H1 (cell line): ENCODE data around the gene SCYGR7. TPM values are rescaled to one million over a fixed set of nuclear protein-coding genes. Genes with fewer than 3 reads are reported as not detected.

Experiments
- CTCF ChIA-PET: fragments of 300-600 bp; sonication (Branson Sonifier 250); formaldehyde crosslinking; loops from one replicate; lab custom pipeline; 2021; ENCODE audit not compliant: partially characterized antibody; lab: Charles Lee
- POLR2A ChIA-PET: fragments of 300-600 bp; sonication (Branson Sonifier 250); formaldehyde crosslinking; loops from one replicate; lab custom pipeline; 2021; ENCODE audit warnings: inconsistent platforms; ENCODE audit not compliant: partially characterized antibody; lab: Charles Lee
- DNase-seq, 2 experiments: peaks; one replicate each; pipeline versions ENCODE4 v3.0.0 to v3.0.0-alpha.2; 2010 to 2022; ENCODE audit warnings: low spot score in 2 of 2, low read depth in 1 of 2, mixed read lengths in 1 of 2
- FAIRE-seq: peaks from 2 replicates; lab custom pipeline; 2011; peaks lifted over from hg19 to GRCh38; lab: Jason Lieb, UNC
- H2AFZ ChIP-seq: 2 replicates; pipeline ENCODE4 v1.8.1; 2012; ENCODE audit warnings: low read length, inconsistent platforms
- H2AK5ac ChIP-seq: 2 replicates; pipeline ENCODE4 v1.6.1; 2013; ENCODE audit warnings: low read depth, low read length
- H2BK120ac ChIP-seq: replicated peaks from 2 replicates; pipeline ENCODE3; 2013; ENCODE audit warnings: low read depth, low read length, inconsistent platforms
- H2BK12ac ChIP-seq: 2 replicates; pipeline ENCODE4 v1.6.1; 2013; ENCODE audit warnings: low read depth, low read length
- H2BK15ac ChIP-seq: 2 replicates; pipeline ENCODE4 v1.6.1; 2013; ENCODE audit warnings: low read length
- H2BK20ac ChIP-seq: 2 replicates; pipeline ENCODE4 v1.6.1; 2013; ENCODE audit warnings: low read length
- H2BK5ac ChIP-seq: 2 replicates; pipeline ENCODE4 v1.6.1; 2013; ENCODE audit warnings: low read depth, low read length
- H3K14ac ChIP-seq: 2 replicates; pipeline ENCODE4 v1.6.1; 2013; ENCODE audit warnings: inconsistent platforms; ENCODE audit not compliant: insufficient read length
- H3K18ac ChIP-seq: 2 replicates; pipeline ENCODE4 v1.6.1; 2013; ENCODE audit warnings: low read length; ENCODE audit errors: extremely low read depth
- H3K23ac ChIP-seq: 2 replicates; pipeline ENCODE4 v1.6.1; 2013; ENCODE audit warnings: inconsistent platforms; ENCODE audit not compliant: insufficient read length
- H3K23me2 ChIP-seq: 2 replicates; pipeline ENCODE4 v1.6.1; 2013; ENCODE audit warnings: low read depth, low read length
- H3K27ac ChIP-seq: 2 replicates; pipeline ENCODE4 v1.6.1; 2011; ENCODE audit warnings: low read depth, low read length, inconsistent platforms
- H3K27me3 ChIP-seq, 4 experiments: replicated peaks in 1 of 4; 1 replicate in 1 of 4; 2 replicates in 3 of 4; pipeline versions ENCODE4 v1.6.1 to v1.8.1; 2011 to 2013; ENCODE audit warnings: low read length in 3 of 4, mild to moderate bottlenecking in 3 of 4, inconsistent platforms in 2 of 4, mixed read lengths in 2 of 4, moderate library complexity in 1 of 4; ENCODE audit not compliant: control insufficient read depth in 3 of 4, insufficient read depth in 3 of 4; ENCODE audit errors: extremely low read depth in 1 of 4
- H3K36me3 ChIP-seq, 4 experiments: 2 replicates each; pipeline versions ENCODE4 v1.6.1 to v1.8.1; 2011 to 2013; ENCODE audit warnings: mild to moderate bottlenecking in 4 of 4, low read length in 3 of 4, moderate library complexity in 2 of 4, control low read depth in 1 of 4, inconsistent platforms in 1 of 4; ENCODE audit not compliant: insufficient read depth in 4 of 4, control insufficient read depth in 2 of 4
- H3K4ac ChIP-seq: replicated peaks from 2 replicates; pipeline ENCODE3; 2013; ENCODE audit warnings: low read length, low read depth, mixed read lengths, inconsistent platforms; ENCODE audit not compliant: insufficient read length
- H3K4me1 ChIP-seq, 4 experiments: replicated peaks in 1 of 4; 1 replicate in 1 of 4; 2 replicates in 3 of 4; pipeline versions ENCODE4 v1.6.1 to v1.8.1; 2011 to 2013; ENCODE audit warnings: low read length in 3 of 4, inconsistent platforms in 2 of 4, mixed read lengths in 1 of 4; ENCODE audit not compliant: insufficient read depth in 4 of 4, control insufficient read depth in 3 of 4
- H3K4me2 ChIP-seq, 2 experiments: 2 replicates each; pipeline versions ENCODE4 v1.6.1 to v1.8.1; 2011 to 2013; ENCODE audit warnings: low read depth in 2 of 2, low read length in 2 of 2, control low read depth in 1 of 2, inconsistent platforms in 1 of 2, mild to moderate bottlenecking in 1 of 2; ENCODE audit not compliant: insufficient read depth in 1 of 2
- H3K4me3 ChIP-seq, 4 experiments: fragments of 200-600, 300-600 bp in 1 of 4; sonication (generic), shearing (Covaris generic), sonication (Bioruptor Twin) in 1 of 4; 2 replicates each; pipeline versions ENCODE4 v1.5.1 to v1.8.1; 2011 to 2016; ENCODE audit warnings: low read length in 4 of 4, low read depth in 3 of 4, control low read depth in 2 of 4, inconsistent platforms in 2 of 4, mild to moderate bottlenecking in 2 of 4, mixed read lengths in 1 of 4, moderate library complexity in 1 of 4; ENCODE audit not compliant: insufficient read depth in 2 of 4; ENCODE audit errors: extremely low read depth in 1 of 4
- H3K56ac ChIP-seq: replicated peaks from 2 replicates; pipeline ENCODE3; 2013; ENCODE audit warnings: low read depth, mild to moderate bottlenecking, mixed read lengths, low read length, inconsistent platforms; ENCODE audit not compliant: insufficient read length
- H3K79me1 ChIP-seq: 2 replicates; pipeline ENCODE4 v1.6.1; 2013; ENCODE audit warnings: low read depth, low read length, control low read depth
- H3K79me2 ChIP-seq, 2 experiments: 2 replicates each; pipeline versions ENCODE4 v1.6.1 to v1.8.1; 2012 to 2013; ENCODE audit warnings: low read length in 2 of 2, mild to moderate bottlenecking in 2 of 2, inconsistent platforms in 1 of 2; ENCODE audit not compliant: insufficient read depth in 2 of 2, control insufficient read depth in 1 of 2
- H3K9ac ChIP-seq, 4 experiments: replicated peaks in 1 of 4; 1 replicate in 1 of 4; 2 replicates in 3 of 4; pipeline versions ENCODE4 v1.6.1 to v1.8.1; 2011 to 2013; ENCODE audit warnings: low read depth in 3 of 4, low read length in 3 of 4, control low read depth in 2 of 4, mild to moderate bottlenecking in 2 of 4, moderate library complexity in 2 of 4, inconsistent platforms in 1 of 4; ENCODE audit errors: extremely low read depth in 1 of 4
- H3K9me3 ChIP-seq, 2 experiments: 2 replicates each; pipeline versions ENCODE4 v1.6.1 to v1.8.1; 2012 to 2013; ENCODE audit warnings: mild to moderate bottlenecking in 2 of 2, moderate library complexity in 2 of 2, control low read depth in 1 of 2, inconsistent platforms in 1 of 2, low read depth in 1 of 2, low read length in 1 of 2, mixed read lengths in 1 of 2; ENCODE audit not compliant: insufficient read depth in 2 of 2
- H4K20me1 ChIP-seq, 2 experiments: replicated peaks in 1 of 2; 2 replicates each; pipeline versions ENCODE3 to v1.8.1; 2011 to 2013; ENCODE audit warnings: inconsistent platforms in 2 of 2, low read length in 2 of 2, mild to moderate bottlenecking in 1 of 2; ENCODE audit not compliant: insufficient read depth in 2 of 2, control insufficient read depth in 1 of 2
- H4K5ac ChIP-seq: 2 replicates; pipeline ENCODE4 v1.6.1; 2013; ENCODE audit warnings: low read length, low read depth, mixed read lengths, inconsistent platforms; ENCODE audit not compliant: insufficient read length
- H4K8ac ChIP-seq: 2 replicates; pipeline ENCODE4 v1.8.0; 2013; ENCODE audit warnings: mild to moderate bottlenecking, moderate library complexity, low read length, inconsistent platforms; ENCODE audit not compliant: insufficient read depth; ENCODE audit errors: extremely low read depth
- H4K91ac ChIP-seq: replicated peaks from 2 replicates; pipeline ENCODE3; 2013; ENCODE audit warnings: low read length, mixed read lengths, inconsistent platforms; ENCODE audit not compliant: insufficient read length
- JUND ChIP-seq: IDR thresholded peaks from 2 replicates; pipeline ENCODE4 v1.6.1; 2011; ENCODE audit warnings: mild to moderate bottlenecking, improper control_type of control experiment, low read length
- ZNF274 ChIP-seq: IDR thresholded peaks from 2 replicates; pipeline ENCODE4 v1.7.0; 2012; ENCODE audit warnings: low read length, borderline replicate concordance; ENCODE audit errors: extremely low read depth
- WGBS, 2 experiments: shearing (Covaris generic) in 1 of 2; methylation state at CpG; one replicate each; pipeline versions ENCODE4 v1.1.6 to v1.1.7; 2013 to 2015; ENCODE audit warnings: low lambda C conversion rate in 2 of 2, mixed read lengths in 2 of 2, inconsistent platforms in 1 of 2, low coverage in 1 of 2, missing lambda C conversion rate in 1 of 2; ENCODE audit not compliant: insufficient replicate concordance in 2 of 2, insufficient coverage in 1 of 2, insufficient read length in 1 of 2; ENCODE audit errors: extremely low coverage in 1 of 2, missing lambda C conversion rate in 1 of 2; 5-methylcytosine and 5-hydroxymethylcytosine counted together
- polyA plus RNA-seq, 7 experiments: library from polyadenylated mRNA; depleted of rRNA in 3 of 7; stranded (reverse) in 5 of 7; unstranded in 2 of 7; fragments of >200 nt in 5 of 7; fragments of 200-250 nt in 2 of 7; gene quantifications; 1 replicate in 5 of 7; 2 replicates in 1 of 7; 4 replicates in 1 of 7; pipeline versions ENCODE4 v1.2.1 to v1.2.3, GENCODE V29; 2011 to 2013; ENCODE audit warnings: missing spikeins in 2 of 7, mixed read lengths in 2 of 7
- total RNA-seq: library from RNA; stranded (reverse); fragmentation: NEBNext Ultra II Directional; extraction: Animal tissue kit (Norgen Biotek cat#: 25700); gene quantifications from 2 replicates; pipeline ENCODE4 v1.2.1, GENCODE V29; 2021

The SCYGR7 gene
- total and polyA plus RNA-seq, 2 of the 8 experiments (the other 6 are each of a cell fraction or from before 2014, with no cell fraction given), result not detected

GRCh38 chr2:227724394-227725039 lies 3.6 kb upstream of the SCYGR7 start, which contains the start of gene SCYGR6:
SCYGR6 (minus strand) TSS chr2:227724757; CDS start chr2:227724757, 0 bp downstream.
- no peak for DNase-seq
- no peak for FAIRE-seq
- TF ChIP-seq JUND (no peak), ZNF274 (no peak)

More at GRCh38 chr2:227724394-227725039, 3.6 kb upstream of the SCYGR7 start, which contains the start of gene SCYGR6:
- Histone ChIP-seq H4K8ac (no peak within 1 kb of the TSS), H2BK120ac (no peak within 1 kb of the TSS), H3K4me2 (no peak within 1 kb of the TSS), H3K27me3 (no peaks in the 10 kb centered on the region), H3K9me3 (no peaks in the 10 kb centered on the region), H3K56ac (no peak within 1 kb of the TSS), H3K14ac (no peak within 1 kb of the TSS), H2BK12ac (no peak within 1 kb of the TSS), H3K9ac (no peak within 1 kb of the TSS), H3K36me3 (no peaks in the 10 kb centered on the region), H2AK5ac (no peak within 1 kb of the TSS), H4K20me1 (no peaks in the 10 kb centered on the region), H3K79me1 (no peaks in the 10 kb centered on the region), H3K4me3 (no peak within 1 kb of the TSS), H3K4ac (no peak within 1 kb of the TSS), H3K4me1 (no peaks in the 10 kb centered on the region), H2BK20ac (no peak within 1 kb of the TSS), H2BK5ac (no peak within 1 kb of the TSS), H3K18ac (no peak within 1 kb of the TSS), H2BK15ac (0 out of 2 replicates have a peak within 1 kb of the TSS, but pooled peaks have one; percentile 61), H3K23me2 (no peaks in the 10 kb centered on the region), H4K91ac (no peak within 1 kb of the TSS), H3K27ac (no peak within 1 kb of the TSS), H4K5ac (no peak within 1 kb of the TSS), H3K79me2 (no peaks in the 10 kb centered on the region), H3K23ac (no peak within 1 kb of the TSS), H2AFZ (no peak within 1 kb of the TSS)
- WGBS, 2 experiments, result 94% methylated on average over 15 of the region's 15 CpGs; no CpG with 5 or more reads in 1 of the 2 experiments
- ChIA-PET POLR2A (no interaction called here), CTCF (interaction anchor here (0.6 to 1.5 kb wide), 6 partner anchors 16 to 66 kb away, joined by 3 to 5 read pairs (median 4); no protein-coding TSS in a partner anchor)
